ENCODE measurements around the gene MAP10.

The MAP10 gene

DNA sequence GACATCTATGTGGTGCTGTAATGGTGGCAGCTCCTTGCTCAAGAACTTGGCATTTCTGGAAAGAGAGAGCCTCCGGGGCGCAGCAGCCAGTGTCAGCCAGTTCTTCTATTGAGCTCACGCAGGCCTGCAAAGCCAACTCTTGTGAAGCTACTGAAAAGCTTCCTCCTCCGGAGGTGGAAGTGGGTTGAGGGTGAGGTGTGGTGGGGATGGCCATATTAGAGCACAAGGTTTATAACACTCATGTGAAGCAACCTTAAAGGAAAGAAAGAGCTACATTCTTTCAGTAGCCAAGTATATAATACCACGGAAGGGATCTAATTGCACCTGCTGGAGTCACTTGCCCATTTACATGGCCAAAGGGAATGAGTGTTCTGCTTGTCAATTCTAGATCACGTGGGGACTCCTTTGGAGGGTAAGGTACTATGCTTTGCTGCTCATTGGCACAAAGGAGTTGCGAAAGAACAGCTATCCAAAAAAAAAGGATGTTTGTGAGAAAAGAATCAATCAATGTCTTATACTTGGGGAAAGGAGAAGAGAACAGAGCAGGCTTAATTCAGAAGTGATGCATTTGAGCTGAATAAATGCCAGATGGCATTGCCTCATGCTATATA lies 18.3 kb upstream of the MAP10 start:
- H3K4me3 ChIP-seq (ENCODE audit: low read length), result no peak overlapping the region
- TF ChIP-seq, protein P1, sequence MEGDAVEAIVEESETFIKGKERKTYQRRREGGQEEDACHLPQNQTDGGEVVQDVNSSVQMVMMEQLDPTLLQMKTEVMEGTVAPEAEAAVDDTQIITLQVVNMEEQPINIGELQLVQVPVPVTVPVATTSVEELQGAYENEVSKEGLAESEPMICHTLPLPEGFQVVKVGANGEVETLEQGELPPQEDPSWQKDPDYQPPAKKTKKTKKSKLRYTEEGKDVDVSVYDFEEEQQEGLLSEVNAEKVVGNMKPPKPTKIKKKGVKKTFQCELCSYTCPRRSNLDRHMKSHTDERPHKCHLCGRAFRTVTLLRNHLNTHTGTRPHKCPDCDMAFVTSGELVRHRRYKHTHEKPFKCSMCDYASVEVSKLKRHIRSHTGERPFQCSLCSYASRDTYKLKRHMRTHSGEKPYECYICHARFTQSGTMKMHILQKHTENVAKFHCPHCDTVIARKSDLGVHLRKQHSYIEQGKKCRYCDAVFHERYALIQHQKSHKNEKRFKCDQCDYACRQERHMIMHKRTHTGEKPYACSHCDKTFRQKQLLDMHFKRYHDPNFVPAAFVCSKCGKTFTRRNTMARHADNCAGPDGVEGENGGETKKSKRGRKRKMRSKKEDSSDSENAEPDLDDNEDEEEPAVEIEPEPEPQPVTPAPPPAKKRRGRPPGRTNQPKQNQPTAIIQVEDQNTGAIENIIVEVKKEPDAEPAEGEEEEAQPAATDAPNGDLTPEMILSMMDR (conservative IDR thresholded peaks at IDR 0.05; ENCODE audit: low read depth, low read length), result no peak
- no peak for DNase-seq (ENCODE audit: low read depth)

DNA sequence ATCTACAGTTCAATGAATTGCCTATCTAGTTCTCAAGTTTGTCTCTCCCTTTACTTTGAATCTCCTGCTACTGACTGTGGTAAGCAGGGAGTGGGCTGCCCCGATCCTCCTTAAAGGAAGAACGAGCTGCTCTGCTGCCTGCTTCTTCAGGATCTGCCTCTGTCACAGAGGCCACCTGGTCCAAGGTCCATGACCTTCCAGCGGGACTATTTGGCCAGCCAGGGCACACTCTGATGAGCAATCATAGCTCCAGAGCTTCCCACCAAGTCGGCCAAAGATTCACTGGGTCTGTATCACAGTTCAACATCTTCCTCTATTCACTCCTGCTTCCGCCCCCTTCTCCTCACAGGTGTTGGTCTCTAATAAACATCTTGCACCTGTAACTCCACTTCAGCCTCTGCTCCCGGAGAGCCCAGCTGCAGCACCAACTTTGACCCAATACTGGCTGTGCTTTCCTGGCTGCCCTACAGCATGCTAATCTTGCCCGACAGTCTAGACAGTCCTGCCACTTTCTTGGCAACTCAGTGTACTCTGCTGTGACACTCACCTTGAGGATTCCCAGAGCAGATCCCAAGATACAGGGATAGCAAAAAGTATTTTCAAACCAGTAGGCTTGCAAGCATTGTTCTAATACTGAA lies 16.9 kb upstream of the MAP10 start:
- TF ChIP-seq, protein P1 (conservative IDR thresholded peaks at IDR 0.05; ENCODE audit: low read depth, low read length), result no peak
- no peak overlapping the region for H3K4me3 ChIP-seq (ENCODE audit: low read length)
- DNase-seq (ENCODE audit: low read depth), result no peak

DNA sequence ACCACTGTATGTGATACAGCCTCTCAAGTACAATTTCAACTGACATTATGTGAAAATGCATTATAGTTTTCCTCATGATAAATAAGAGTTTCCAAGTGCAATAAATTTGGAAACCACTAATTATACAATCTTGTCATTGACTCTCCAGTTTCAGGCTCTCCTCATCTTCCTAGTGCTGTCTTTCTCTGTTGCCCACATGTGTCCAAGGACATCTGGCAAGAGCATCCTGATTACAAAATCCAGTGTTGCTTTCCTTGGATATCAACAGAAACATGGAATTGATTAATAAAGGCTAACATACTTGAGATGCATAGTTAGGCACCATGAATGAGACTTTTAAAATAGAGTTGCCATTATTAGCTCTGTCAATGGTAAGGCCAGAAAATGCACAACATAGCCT lies 15.6 kb upstream of the MAP10 start:
- H3K4me3 ChIP-seq (ENCODE audit: low read length), result no peak overlapping the region
- DNase-seq (ENCODE audit: low read depth), result no peak
- TF ChIP-seq, protein P1 (conservative IDR thresholded peaks at IDR 0.05; ENCODE audit: low read depth, low read length), result no peak

DNA sequence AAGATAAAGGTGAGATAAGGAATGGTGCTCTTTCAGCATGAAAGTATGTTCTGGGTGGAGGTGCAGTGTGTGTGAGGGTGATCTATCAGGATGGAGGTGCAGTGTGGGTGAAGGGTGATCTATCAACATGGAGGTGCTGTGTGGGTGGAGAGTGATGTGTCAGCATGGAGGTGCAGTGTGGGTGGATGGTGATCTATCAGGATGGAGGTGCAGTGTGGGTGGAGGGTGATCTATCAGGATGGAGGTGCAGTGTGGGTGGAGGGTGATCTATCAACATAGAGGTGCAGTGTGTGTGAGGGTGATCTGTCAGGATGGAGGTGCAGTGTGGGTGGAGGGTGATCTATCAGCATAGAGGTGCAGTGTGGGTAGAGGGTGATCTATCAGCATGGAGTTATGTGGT lies 12.3 kb upstream of the MAP10 start:
- no peak overlapping the region for H3K4me3 ChIP-seq (ENCODE audit: low read length)
- TF ChIP-seq, protein P1 (conservative IDR thresholded peaks at IDR 0.05; ENCODE audit: low read depth, low read length), result no peak
- DNase-seq (ENCODE audit: low read depth), result no peak

DNA sequence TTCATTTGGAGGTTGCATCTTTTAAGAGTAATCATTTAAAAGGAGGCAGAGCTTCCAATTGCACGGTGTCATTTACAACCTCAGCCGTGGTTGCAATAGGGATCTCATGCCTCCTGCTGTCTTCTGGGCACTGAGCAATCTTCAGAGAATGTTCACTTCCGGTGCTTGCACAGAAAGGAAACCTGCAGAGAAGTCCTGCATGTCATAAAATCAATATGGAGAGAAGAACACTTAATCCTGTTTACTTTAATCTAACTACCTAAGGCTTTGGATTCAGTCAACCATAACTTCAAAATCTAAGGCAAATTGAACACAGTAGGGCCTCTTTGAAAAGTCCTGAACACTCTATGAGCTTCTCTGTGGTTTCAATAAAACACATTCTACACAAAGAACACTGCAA lies 11.3 kb upstream of the MAP10 start:
- no peak overlapping the region for H3K4me3 ChIP-seq (ENCODE audit: low read length)
- DNase-seq (ENCODE audit: low read depth), result no peak
- TF ChIP-seq, protein P1 (conservative IDR thresholded peaks at IDR 0.05; ENCODE audit: low read depth, low read length), result no peak

DNA sequence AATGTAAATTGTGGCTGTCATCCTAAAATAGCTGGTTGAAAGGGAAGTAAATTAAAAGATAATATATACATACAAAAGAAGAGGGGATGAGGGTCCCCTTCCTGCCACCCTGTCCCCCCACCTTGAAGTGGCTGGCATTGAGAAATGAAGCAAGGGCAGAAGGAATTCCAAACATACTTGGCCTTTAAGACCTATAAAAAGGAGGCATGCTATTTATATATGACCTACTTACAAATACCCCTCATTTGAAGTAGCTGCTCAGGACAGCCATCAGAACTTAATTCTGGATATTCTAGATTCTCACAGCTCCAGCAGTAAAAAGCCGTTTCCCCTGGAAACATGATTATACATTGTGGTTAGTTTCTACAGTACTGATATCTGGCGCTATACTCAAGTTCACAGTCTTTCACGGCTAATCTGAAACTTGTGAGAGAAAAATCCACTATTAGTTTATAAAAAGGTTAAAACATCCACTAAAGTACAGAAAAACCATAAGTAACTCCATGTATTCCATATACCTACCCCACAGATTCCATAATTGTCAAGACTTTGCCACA lies 9.6 kb upstream of the MAP10 start:
- H3K4me3 ChIP-seq (ENCODE audit: low read length), result no peak overlapping the region
- TF ChIP-seq, protein P1 (conservative IDR thresholded peaks at IDR 0.05; ENCODE audit: low read depth, low read length), result no peak
- DNase-seq (ENCODE audit: low read depth), result peak; percentile 23
